NB4 (cell line): Measurements from ENCODE around the gene IFITM1.
A peak's percentile ranks its signal among the peaks of the same experiment; 100 is the strongest.
"Not testable (repeated sequence)": the region's sequence is repeated elsewhere in the genome, so short reads cannot be mapped to it uniquely, and the experiment has no call there.

Experiments
- DNase-seq: peaks from one replicate; pipeline ENCODE4 v3.0.0; 2010; ENCODE audit warnings: low read depth
- H3K4me3 ChIP-seq: one replicate; pipeline ENCODE4 v1.5.1; 2011; ENCODE audit warnings: mild to moderate bottlenecking, low read depth, low read length, moderate library complexity
- CTCF ChIP-seq: IDR thresholded peaks from one replicate; pipeline ENCODE4 v1.5.1; 2012; ENCODE audit warnings: low read depth, low read length
- MAX ChIP-seq: IDR thresholded peaks from 2 replicates; pipeline ENCODE4 v1.6.1; 2011; ENCODE audit warnings: low read depth, low read length
- MYC ChIP-seq: IDR thresholded peaks from 2 replicates; pipeline ENCODE4 v1.6.1; 2011; ENCODE audit warnings: low read depth, low read length
- POLR2A ChIP-seq: IDR thresholded peaks from 2 replicates; pipeline ENCODE4 v1.6.1; 2011; ENCODE audit warnings: mild to moderate bottlenecking; ENCODE audit not compliant: insufficient read length; ENCODE audit errors: extremely low read depth

IFITM1 gene

GRCh38 chr11:344836-345578 is 31.2 kb downstream of the IFITM1 start:
- no peak for TF ChIP-seq MYC
- no peak for TF ChIP-seq MAX
- no peak for TF ChIP-seq CTCF
- no peak for TF ChIP-seq POLR2A
- DNase-seq = no peak
- H3K4me3 ChIP-seq = no peak overlapping the region

DNA sequence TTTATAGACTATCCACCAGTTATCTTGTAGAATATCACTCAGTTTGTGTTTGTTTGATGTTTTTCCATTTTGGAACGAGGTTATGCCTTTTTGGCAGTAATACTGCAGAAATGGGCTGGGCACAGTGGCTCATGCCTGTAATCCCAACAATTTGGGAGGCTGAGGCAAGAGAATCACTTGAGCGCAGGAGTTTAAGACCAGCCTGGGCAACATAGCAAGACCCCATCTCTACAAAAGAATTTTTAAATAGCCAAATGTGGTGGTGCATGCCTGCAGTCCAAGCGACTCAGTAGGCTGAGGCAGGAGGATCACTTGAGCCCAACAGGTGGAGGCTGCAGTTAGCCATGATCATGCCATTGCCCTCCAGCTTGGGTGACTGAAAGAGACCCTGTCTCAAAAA is 32.7 kb downstream of the IFITM1 start:
- TF ChIP-seq POLR2A = no peak
- TF ChIP-seq MAX = no peak
- TF ChIP-seq MYC = no peak
- no peak for TF ChIP-seq CTCF
- no peak for DNase-seq
- no peak overlapping the region for H3K4me3 ChIP-seq

DNA sequence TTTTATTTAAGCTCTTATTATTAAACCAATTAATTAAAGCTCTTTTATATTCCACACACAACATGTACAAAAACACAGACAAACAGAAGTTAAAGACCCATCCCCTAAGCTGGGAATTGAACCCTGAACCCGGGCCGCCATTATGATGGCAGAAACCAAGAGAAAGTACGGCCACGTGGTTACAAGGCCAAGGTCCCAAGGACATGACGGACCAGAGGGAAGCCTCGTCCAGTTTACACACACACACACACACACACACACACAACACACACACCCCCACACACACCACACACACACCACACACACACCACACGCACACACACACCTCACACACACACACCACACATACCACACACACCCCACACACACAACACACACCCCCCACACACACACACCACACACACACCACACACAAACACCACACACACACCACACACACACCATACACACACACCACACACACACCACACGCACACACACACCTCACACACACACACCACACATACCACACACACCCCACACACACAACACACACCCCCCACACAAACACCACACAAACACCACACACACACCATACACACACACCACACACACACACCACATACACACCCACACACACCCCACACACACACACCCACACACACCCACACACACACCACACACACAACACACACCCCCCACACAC is 35.6 kb downstream of the IFITM1 start:
- DNase-seq, H3K4me3 ChIP-seq: not testable (repeated sequence)

GRCh38 chr11:350033-350722 is 36.3 kb downstream of the IFITM1 start:
- DNase-seq = peak; percentile 43

DNA sequence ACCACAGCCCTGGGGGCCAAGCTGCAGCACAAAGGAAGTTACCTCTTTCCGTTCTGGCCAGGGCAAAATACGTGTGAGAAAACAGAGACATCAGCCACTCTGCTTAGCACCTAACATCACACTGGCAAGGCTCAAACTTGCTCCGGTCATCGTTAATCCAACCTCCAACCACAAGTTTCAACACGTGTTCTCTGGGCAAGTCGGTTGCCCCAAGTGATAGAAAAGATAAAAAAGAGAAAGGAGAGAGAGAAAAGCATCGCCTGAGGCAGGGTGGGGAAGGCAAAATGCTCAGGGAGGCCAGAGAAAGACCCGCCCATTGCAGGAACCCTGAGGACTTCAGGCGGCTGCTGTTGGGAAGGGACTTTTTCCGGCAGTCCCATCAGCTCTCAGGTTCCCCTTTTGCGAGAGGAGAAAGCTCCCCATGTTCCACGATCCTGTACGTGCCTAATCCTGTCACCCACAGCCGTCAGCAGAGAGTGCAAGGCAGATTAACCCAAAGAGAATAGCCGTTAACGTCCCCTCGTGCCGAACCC is 36.9 kb downstream of the IFITM1 start:
- TF ChIP-seq POLR2A = no peak
- no peak for TF ChIP-seq CTCF
- peak; percentile 49; the same call in 1 of the 2 replicates for TF ChIP-seq MYC
- TF ChIP-seq MAX = peak; percentile 81
- peak overlapping the region; percentile 21 for H3K4me3 ChIP-seq
- peak; percentile 92 for DNase-seq

More at GRCh38 chr11:350033-350722, 36.3 kb downstream of the IFITM1 start:
- peak overlapping the region; percentile 9 for H3K4me3 ChIP-seq

DNA sequence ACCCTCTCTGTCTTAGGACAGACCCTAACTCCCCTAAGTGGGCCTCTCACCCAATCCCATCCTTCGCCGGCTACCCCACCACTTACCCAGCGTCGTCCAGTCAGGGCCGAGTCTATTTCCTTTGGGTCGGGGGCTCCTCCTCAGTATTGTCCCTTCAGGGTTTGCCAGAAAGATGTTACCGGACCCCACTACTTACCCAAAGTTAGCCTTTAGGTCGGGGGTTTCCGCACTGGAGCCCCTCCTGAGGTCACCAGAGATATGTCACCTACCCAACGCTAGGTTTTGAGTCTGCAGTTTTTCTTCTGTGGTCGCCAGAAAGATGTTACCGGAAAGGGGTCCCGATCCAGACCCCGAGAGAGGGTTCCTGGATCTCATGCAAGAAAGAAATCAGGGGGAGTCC is 37.6 kb downstream of the IFITM1 start:
- no peak for TF ChIP-seq MYC
- no peak for TF ChIP-seq POLR2A
- no peak for TF ChIP-seq MAX
- no peak for TF ChIP-seq CTCF
- peak overlapping the region; percentile 21 for H3K4me3 ChIP-seq
- DNase-seq = no peak
